Naive thymus-derived CD8-positive, alpha-beta T cell (primary cell): Measurements from ENCODE around the gene CHRDL2. TPM values are rescaled to one million over a fixed set of nuclear protein-coding genes. Genes with fewer than 3 reads are reported as not detected.

Experiments
- ATAC-seq, 2 donors: fragments of 150-1000 bp; cut with Tn5 transposase in 1 of 2; sonication (Bioruptor Pico), chemical (Tn5 transposase) in 1 of 2; 1 replicate in 1 of 2; 2 replicates in 1 of 2; pipeline ENCODE4 v1.10.0; 2021; ENCODE audit warnings: mild to moderate bottlenecking in 2 of 2, moderate library complexity in 2 of 2
- POLR2A ChIA-PET: fragments of 350-600 bp; sonication (Branson Sonifier 250); formaldehyde crosslinking; loops from one replicate; lab custom pipeline; 2021; ENCODE audit warnings: antibody characterized with exemption; lab: Charles Lee
- DNase-seq, 10 donors: peaks; one replicate each; pipeline versions ENCODE4 v3.0.0 to v3.0.0-alpha.2; 2020 to 2022
- H3K27ac Mint-ChIP-seq, 10 donors: one replicate each; pipeline ENCODE4 v1.8.0; 2020 to 2022; ENCODE audit warnings: mild to moderate bottlenecking in 10 of 10, mixed read lengths in 10 of 10, moderate library complexity in 4 of 10, inconsistent platforms in 1 of 10
- H3K27me3 Mint-ChIP-seq, 5 donors: one replicate each; pipeline ENCODE4 v1.8.0; 2021 to 2022; ENCODE audit warnings: mixed read lengths in 5 of 5
- H3K36me3 Mint-ChIP-seq, 3 donors: one replicate each; pipeline ENCODE4 v1.8.0; 2020 to 2022; ENCODE audit warnings: mixed read lengths in 3 of 3, mild to moderate bottlenecking in 2 of 3, inconsistent platforms in 1 of 3
- H3K4me1 Mint-ChIP-seq, 4 donors: one replicate each; pipeline ENCODE4 v1.8.0; 2021 to 2022; ENCODE audit warnings: mixed read lengths in 4 of 4
- H3K4me3 Mint-ChIP-seq, 10 donors: one replicate each; pipeline ENCODE4 v1.8.0; 2020 to 2022; ENCODE audit warnings: mild to moderate bottlenecking in 10 of 10, mixed read lengths in 10 of 10, moderate library complexity in 6 of 10, inconsistent platforms in 1 of 10
- H3K9me3 Mint-ChIP-seq, 9 donors: one replicate each; pipeline ENCODE4 v1.8.0; 2020 to 2022; ENCODE audit warnings: mixed read lengths in 9 of 9, mild to moderate bottlenecking in 3 of 9, inconsistent platforms in 1 of 9, moderate library complexity in 1 of 9
- polyA plus RNA-seq, 3 donors: library from polyadenylated mRNA; unstranded; fragments of 300-500 nt; fragmentation: Illumina TruSeq; gene quantifications; one replicate each; pipeline ENCODE4 v1.2.3, GENCODE V29; 2021
- total RNA-seq, 8 experiments: library from RNA in 2 of 8; stranded (reverse) in 2 of 8; gene quantifications; one replicate each; pipeline ENCODE4 v1.2.3 and lab custom pipeline; 2021 to 2026

Gene CHRDL2
- total and polyA plus RNA-seq, 5 experiments from 2014 or later = not detected

GRCh38 chr11:74744277-74744676, 13.1 kb upstream of the CHRDL2 start:
- Mint-ChIP-seq H3K27me3 (peaks cover 0 to 2% (median 0%) of the 10 kb centered on the region in 5 donors), H3K4me3 (no peak overlapping the region), H3K4me1 (peaks cover 14 to 27% (median 20%) of the 10 kb centered on the region in 4 donors), H3K27ac (peak overlapping the region in 1 of 10 donors; percentile 25), H3K36me3 (no peaks in the 10 kb centered on the region), H3K9me3 (no peaks in the 10 kb centered on the region)
- ATAC-seq = no peak
- DNase-seq = no peak
- POLR2A ChIA-PET = no interaction called here

DNA sequence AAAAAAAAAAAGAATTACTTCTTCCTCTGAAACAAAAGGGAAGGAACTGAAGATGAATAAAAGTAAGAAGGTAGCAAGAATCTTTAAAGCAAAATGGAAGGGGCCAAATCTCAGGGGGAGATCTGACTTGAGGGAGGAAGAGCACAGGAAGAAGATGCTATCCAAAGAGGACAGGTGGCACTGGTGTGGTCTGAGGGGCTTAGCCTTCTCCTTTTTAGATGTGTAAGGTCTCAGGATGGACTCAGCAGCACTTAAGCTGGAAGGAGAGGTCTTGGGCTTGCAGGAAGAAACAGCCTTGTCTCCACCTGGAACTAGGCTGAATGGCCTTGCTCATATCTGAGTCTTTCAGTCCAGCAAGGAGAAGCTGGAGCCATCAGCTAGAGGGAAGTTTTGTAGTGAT, 12.4 kb upstream of the CHRDL2 start:
- ATAC-seq (no peak), DNase-seq (no peak)
- H3K4me1 Mint-ChIP-seq = peaks cover 13 to 27% (median 20%) of the 10 kb centered on the region in 4 donors
- H3K4me3 Mint-ChIP-seq = no peak overlapping the region
- no peaks in the 10 kb centered on the region for H3K9me3 Mint-ChIP-seq
- no peaks in the 10 kb centered on the region for H3K36me3 Mint-ChIP-seq
- peak overlapping the region in 3 of 10 donors; percentile 25 to 70 (median 66) for H3K27ac Mint-ChIP-seq
- peaks cover 0 to 6% (median 4%) of the 10 kb centered on the region in 5 donors for H3K27me3 Mint-ChIP-seq
- POLR2A ChIA-PET = no interaction called here

DNA sequence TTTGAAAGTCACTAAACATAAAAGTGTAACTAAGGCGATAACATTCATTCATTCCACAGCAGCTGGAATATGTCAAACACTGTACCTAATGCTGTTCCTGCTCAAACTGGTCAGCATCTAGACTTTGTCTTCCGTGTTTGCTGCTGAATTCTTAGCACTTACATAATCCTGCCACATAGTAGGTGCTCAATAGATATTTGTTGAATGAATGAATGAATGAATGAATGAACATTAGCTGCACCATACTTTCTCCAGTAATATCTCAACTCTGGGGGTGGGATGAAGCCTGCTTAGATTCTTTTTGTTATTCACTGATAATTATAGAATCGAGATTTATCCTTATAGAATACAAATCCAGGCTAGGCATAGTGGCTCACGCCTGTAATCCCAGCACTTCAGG, 10.8 kb upstream of the CHRDL2 start:
- H3K4me1 Mint-ChIP-seq = peaks cover 0 to 13% (median 7%) of the 10 kb centered on the region in 4 donors
- H3K27ac Mint-ChIP-seq = no peak overlapping the region
- H3K4me3 Mint-ChIP-seq = no peak overlapping the region
- ATAC-seq = no peak
- no peak for DNase-seq
- peaks cover 0 to 13% (median 5%) of the 10 kb centered on the region in 5 donors for H3K27me3 Mint-ChIP-seq
- H3K9me3 Mint-ChIP-seq = no peaks in the 10 kb centered on the region
- POLR2A ChIA-PET = no interaction called here
- H3K36me3 Mint-ChIP-seq = no peaks in the 10 kb centered on the region

DNA sequence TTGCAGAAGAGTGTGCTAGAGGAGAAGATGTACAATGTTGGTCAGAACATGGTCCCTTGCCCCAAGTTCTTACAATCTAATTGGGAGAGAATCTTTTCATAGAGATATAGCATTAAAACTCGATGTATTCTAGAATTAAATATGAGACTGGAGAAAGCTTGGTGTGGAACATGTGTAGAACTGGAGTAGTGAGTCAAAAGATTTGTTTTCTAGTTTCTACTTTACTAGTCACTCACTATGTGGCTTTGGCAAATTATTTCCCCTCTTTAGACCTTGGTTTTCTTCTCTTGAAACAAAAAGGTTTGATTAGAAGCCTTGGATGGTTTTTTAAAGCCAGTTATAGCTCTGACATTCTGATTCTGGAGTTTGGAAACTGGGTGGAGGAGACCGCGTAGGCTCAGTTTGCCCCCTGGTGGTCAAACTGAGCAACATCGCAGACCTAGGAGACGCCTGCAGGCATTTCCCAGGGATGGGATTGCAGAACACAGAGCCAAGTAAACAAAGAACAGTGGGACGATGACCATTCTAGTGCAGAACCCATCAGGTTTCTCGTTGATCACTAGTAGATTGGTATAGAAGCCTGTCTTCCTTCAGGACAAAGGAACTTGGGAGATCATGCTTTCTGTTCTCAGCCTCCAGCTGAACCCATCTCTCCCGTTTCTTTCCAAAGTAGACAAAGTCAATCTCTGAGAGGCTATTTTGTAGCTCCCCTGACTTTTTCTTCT, 8.5 kb upstream of the CHRDL2 start:
- Mint-ChIP-seq H3K27ac (peak overlapping the region in 1 of 10 donors; percentile 52), H3K4me1 (peaks cover 0 to 7% (median 6%) of the 10 kb centered on the region in 4 donors), H3K9me3 (no peaks in the 10 kb centered on the region), H3K4me3 (no peak overlapping the region), H3K36me3 (no peaks in the 10 kb centered on the region), H3K27me3 (peaks cover 11 to 22% (median 17%) of the 10 kb centered on the region in 5 donors)
- ATAC-seq (peak; percentile 72 to 91), DNase-seq (peak in 9 of 10 donors; percentile 13 to 48 (median 37))
- POLR2A ChIA-PET = no interaction called here

DNA sequence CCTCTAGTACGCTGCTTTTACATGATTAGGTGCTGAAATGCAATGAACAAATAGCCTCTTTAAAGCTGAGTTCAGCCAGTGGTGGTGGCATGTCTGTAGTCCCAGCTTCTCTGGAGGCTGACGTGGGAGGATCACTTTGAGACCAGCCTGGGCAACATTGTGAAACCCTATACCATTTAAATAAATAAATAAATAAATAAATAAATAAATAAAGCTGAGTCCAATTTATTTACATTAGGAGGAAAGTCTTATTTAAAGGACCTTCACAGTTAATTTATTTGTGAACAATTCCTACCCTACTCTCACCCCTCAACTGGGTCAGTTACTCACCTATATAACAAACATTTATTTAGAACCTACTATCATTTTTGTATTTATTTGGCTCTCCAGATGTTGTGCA, 4.8 kb upstream of the CHRDL2 start:
- POLR2A ChIA-PET = no interaction called here
- peaks cover 4 to 11% (median 8%) of the 10 kb centered on the region in 4 donors for H3K4me1 Mint-ChIP-seq
- ATAC-seq = no peak

GRCh38 chr11:74735365-74735928, 4.2 kb upstream of the CHRDL2 start:
- POLR2A ChIA-PET = no interaction called here
- H3K9me3 Mint-ChIP-seq = no peaks in the 10 kb centered on the region
- H3K4me3 Mint-ChIP-seq = no peak overlapping the region
- peaks cover 0 to 5% (median 0%) of the 10 kb centered on the region in 3 donors for H3K36me3 Mint-ChIP-seq
- ATAC-seq = no peak
- peaks cover 31 to 55% (median 50%) of the 10 kb centered on the region in 5 donors for H3K27me3 Mint-ChIP-seq
- H3K4me1 Mint-ChIP-seq = peaks cover 6 to 14% (median 12%) of the 10 kb centered on the region in 4 donors
- no peak overlapping the region for H3K27ac Mint-ChIP-seq
- no peak for DNase-seq

More for the DNA sequence above, 4.8 kb upstream of the CHRDL2 start:
- no peaks in the 10 kb centered on the region for H3K9me3 Mint-ChIP-seq
- peaks cover 30 to 49% (median 46%) of the 10 kb centered on the region in 5 donors for H3K27me3 Mint-ChIP-seq
- DNase-seq = no peak
- H3K27ac Mint-ChIP-seq = no peak overlapping the region
- peaks cover 0 to 5% (median 0%) of the 10 kb centered on the region in 3 donors for H3K36me3 Mint-ChIP-seq
- H3K4me3 Mint-ChIP-seq = no peak overlapping the region

DNA sequence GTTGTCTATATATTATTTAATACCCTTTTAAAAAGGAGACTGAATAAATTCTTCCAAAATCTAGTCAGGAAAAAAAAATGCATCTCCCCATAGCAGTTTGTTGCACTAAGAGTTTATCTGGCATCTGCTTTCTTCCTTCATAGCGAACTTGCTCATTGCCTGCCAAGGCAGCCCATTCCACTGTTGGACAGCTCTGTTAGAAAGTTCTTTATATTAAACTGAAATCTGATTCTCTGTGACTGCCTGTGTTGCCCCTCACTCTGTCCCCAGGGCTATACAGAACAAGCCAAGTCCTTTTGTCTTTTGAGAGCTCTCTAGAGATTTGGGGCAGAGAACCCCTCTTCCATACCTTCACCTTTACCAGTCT, 3.3 kb upstream of the CHRDL2 start:
- ATAC-seq (no peak), DNase-seq (no peak)
- Mint-ChIP-seq H3K36me3 (peaks cover 0 to 5% (median 0%) of the 10 kb centered on the region in 3 donors), H3K4me3 (no peak overlapping the region), H3K27ac (peak overlapping the region in 1 of 10 donors; percentile 10), H3K27me3 (peaks cover 36 to 64% (median 54%) of the 10 kb centered on the region in 5 donors), H3K9me3 (no peaks in the 10 kb centered on the region), H3K4me1 (peaks cover 4 to 13% (median 13%) of the 10 kb centered on the region in 4 donors)
- POLR2A ChIA-PET = no interaction called here

DNA sequence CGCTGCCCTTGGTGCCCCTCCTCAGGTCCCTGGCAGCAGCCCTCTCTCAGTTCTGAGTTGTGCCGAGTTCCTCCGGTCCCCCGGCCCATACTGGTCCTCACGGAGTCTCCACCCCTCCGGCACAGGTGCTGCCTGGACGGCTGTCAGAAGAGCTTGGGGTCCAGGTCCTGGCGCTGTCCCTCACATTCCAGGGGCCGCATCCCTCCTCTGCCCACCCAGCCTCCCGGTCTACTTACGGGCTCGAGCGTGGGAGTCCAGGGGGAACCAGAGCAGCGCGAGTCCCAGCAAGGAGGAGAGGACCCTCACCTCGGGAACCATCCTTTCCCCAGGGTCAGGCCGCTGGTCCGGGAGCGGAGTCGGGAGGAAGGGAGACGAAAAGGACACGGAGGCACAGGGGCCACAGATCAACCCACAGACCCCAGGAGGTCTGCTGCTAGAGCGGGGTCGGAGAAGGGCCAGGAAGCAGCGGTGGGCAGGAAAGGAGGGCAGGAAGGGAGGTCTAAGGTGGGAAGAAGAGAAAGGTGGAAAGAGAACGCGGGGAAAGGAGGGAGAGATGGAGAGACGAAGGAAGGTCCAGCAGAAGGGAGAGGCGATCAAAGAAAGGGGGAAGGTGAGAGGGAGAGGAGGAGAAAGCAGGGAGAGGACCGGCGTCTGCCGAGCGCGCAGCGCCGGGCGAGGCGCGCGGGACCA, 510 bp downstream of the CHRDL2 start:
- H3K27me3 Mint-ChIP-seq = peaks cover 34 to 61% (median 52%) of the 10 kb centered on the region in 5 donors
- DNase-seq (no peak), ATAC-seq (no peak)
- no peaks in the 10 kb centered on the region for H3K9me3 Mint-ChIP-seq
- H3K4me1 Mint-ChIP-seq = peaks cover 6 to 19% (median 15%) of the 10 kb centered on the region in 4 donors
- H3K4me3 Mint-ChIP-seq = peak overlapping the region in 4 of 10 donors; percentile 45 to 66 (median 51)
- H3K36me3 Mint-ChIP-seq = peaks cover 0 to 5% (median 0%) of the 10 kb centered on the region in 3 donors
- no peak overlapping the region for H3K27ac Mint-ChIP-seq
- POLR2A ChIA-PET = no interaction called here

DNA sequence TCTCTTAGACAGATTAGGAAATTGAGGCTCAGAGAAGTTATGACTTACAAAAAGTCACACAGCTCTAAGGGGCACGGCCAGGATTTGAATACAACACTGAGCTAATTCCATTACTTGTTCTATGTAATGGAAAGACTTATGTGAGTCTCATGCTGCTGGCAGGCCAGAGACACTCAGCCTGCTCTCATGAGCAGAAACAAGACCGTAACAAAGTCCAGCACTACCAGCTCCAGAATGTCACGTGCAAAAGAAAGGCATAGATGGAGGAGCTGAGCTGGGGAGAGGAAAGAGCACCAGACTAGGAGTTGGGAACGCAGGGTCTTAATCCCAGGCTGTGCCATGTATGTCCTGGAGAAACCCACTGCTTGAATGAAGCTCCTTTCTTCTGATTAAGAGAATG, 1.8 kb downstream of the CHRDL2 start:
- H3K27ac Mint-ChIP-seq = no peak overlapping the region
- H3K27me3 Mint-ChIP-seq = peaks cover 31 to 54% (median 49%) of the 10 kb centered on the region in 5 donors
- peaks cover 0 to 5% (median 0%) of the 10 kb centered on the region in 3 donors for H3K36me3 Mint-ChIP-seq
- DNase-seq (no peak), ATAC-seq (no peak)
- H3K9me3 Mint-ChIP-seq = no peaks in the 10 kb centered on the region
- POLR2A ChIA-PET = no interaction called here
- H3K4me3 Mint-ChIP-seq = no peak overlapping the region
- H3K4me1 Mint-ChIP-seq = peaks cover 6 to 19% (median 15%) of the 10 kb centered on the region in 4 donors

DNA sequence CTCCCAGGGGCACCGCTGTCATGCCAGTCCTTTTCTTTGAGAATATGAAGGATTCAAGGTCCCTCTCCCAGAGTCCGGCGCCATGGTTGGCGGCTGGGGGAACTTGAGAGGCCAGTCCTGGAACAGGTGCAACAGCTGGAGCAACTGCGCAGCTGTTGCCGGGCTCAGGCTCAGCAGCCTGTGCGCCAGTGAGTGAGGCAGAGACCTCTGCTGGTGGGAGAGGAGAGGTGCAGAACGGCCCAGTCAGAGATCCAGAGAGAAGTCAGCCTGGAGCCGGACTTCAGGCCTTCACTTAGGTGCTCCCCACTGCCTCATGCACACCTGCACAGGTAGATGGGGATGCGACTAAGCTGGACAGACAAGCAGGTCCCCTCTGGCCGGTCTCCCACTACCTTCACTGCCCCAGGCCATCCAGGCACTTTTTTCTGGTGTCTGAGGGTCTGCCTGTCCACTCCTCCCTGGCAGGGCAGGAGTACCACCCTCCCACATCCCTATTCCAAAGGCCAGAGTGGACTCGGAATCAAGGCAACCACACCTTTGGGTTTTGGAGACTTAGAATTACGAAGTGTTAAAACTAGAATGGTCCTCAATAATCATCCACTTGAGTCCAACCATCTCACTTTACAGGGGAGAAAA, 4.6 kb downstream of the CHRDL2 start:
- Mint-ChIP-seq H3K9me3 (no peaks in the 10 kb centered on the region), H3K4me1 (peaks cover 4 to 13% (median 10%) of the 10 kb centered on the region in 4 donors), H3K4me3 (no peak overlapping the region), H3K36me3 (no peaks in the 10 kb centered on the region), H3K27ac (no peak overlapping the region), H3K27me3 (peaks cover 19 to 37% (median 27%) of the 10 kb centered on the region in 5 donors)
- POLR2A ChIA-PET = no interaction called here
- DNase-seq (peak in 9 of 10 donors; percentile 37 to 69 (median 43)), ATAC-seq (peak; percentile 97 to 99)

DNA sequence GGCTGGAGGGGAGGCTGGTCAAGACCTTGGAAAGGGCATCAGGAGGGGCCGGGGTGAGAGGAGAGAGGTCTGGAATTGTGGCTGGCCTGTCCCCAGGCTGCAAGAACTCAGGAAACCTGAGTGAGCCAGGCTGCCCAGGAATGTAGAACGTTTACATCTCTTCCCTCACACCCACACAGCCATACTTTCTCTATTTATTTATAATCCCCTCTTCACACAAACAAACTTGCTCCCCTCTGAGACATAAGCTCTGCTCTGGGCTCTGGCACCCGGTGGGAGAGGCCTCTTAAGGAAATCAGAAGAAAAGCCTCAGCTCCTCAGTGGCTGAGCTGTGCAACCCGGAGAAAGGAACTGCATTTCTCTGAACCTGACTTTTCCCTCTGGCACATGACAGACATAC, 5.5 kb downstream of the CHRDL2 start:
- Mint-ChIP-seq H3K4me1 (peaks cover 3 to 8% (median 7%) of the 10 kb centered on the region in 4 donors), H3K9me3 (no peaks in the 10 kb centered on the region), H3K27me3 (peaks cover 17 to 32% (median 22%) of the 10 kb centered on the region in 5 donors), H3K27ac (no peak overlapping the region), H3K4me3 (no peak overlapping the region), H3K36me3 (no peaks in the 10 kb centered on the region)
- DNase-seq (no peak), ATAC-seq (no peak)
- POLR2A ChIA-PET = no interaction called here

DNA sequence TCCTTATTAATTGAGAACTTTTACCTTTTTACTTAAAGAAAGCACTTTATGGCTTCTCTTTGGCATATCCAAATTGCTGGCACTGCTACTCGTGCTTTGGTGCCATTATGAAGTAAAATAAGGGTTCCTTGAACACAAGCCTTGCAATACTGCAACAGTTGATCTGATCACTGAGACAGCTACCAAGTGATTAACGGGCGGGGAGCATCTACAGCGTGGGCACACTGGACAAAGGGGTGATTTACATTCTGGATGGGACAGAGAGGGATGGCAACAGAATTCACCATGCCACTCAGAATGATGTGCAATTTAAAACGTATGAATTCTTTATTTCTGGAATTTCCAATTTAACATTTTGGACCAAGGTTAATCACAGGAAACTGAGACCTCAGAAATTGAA, 7.7 kb downstream of the CHRDL2 start:
- H3K36me3 Mint-ChIP-seq = no peaks in the 10 kb centered on the region
- H3K4me3 Mint-ChIP-seq = no peak overlapping the region
- no peak overlapping the region for H3K27ac Mint-ChIP-seq
- H3K9me3 Mint-ChIP-seq = no peaks in the 10 kb centered on the region
- peaks cover 2 to 6% (median 3%) of the 10 kb centered on the region in 4 donors for H3K4me1 Mint-ChIP-seq
- POLR2A ChIA-PET = no interaction called here
- no peak for ATAC-seq
- peaks cover 0 to 17% (median 9%) of the 10 kb centered on the region in 5 donors for H3K27me3 Mint-ChIP-seq
- peak in 1 of 10 donors; percentile 26 for DNase-seq
